GM19397 (cell line): ENCODE measurements around the gene ASCL4.
"Not testable (repeated sequence)": the region's sequence is repeated elsewhere in the genome, so short reads cannot be mapped to it uniquely, and the experiment has no call there.

Experiments used
- ATAC-seq: cut with Tn5 transposase; IDR thresholded peaks from one replicate; pipeline ENCODE4 v1.9.1; 2021; ENCODE audit warnings: mild to moderate bottlenecking, moderate library complexity; ENCODE audit not compliant: unreplicated experiment

The ASCL4 gene, protein sequence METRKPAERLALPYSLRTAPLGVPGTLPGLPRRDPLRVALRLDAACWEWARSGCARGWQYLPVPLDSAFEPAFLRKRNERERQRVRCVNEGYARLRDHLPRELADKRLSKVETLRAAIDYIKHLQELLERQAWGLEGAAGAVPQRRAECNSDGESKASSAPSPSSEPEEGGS

DNA sequence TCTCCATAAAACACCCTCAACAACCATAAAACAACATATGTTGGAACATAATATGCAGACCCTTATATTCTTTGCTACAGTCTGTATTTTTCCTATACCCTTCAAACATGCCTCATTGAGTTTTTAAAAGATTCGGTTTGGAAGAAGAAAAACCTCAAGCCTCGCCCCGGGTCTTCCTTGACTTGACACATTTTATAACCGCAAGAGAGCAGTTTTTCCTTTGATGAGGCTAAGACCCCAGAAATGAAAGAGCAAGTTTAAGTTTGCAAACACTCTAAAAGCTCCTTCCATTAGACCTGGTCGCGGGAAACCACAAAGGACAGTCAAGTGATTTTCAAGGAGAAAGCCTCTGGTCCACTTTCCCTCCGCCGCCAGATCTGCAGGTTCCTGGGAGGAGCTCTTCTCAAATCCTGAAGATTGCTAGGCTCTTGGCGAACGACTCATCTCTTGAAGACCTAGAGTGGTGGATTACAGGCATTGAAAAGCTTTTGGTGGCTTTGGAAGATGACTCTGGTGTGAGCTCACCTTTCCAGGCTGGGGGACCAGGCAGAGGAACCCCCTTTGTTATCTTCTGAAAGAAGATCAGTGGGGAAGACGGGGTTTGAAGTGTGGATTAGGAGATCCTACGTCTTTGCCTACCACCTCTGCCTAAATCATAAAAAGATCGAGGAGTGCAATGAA lies at the start of gene ASCL4:
ASCL4 (plus strand) TSS at position 356 of the 681 bp plus-strand sequence. CDS start 515 bp downstream, outside the sequence.
- ATAC-seq, result no peak

GRCh38 chr12:107727327-107727726 lies 47.2 kb upstream of the ASCL4 start:
- not testable (repeated sequence) for ATAC-seq

DNA sequence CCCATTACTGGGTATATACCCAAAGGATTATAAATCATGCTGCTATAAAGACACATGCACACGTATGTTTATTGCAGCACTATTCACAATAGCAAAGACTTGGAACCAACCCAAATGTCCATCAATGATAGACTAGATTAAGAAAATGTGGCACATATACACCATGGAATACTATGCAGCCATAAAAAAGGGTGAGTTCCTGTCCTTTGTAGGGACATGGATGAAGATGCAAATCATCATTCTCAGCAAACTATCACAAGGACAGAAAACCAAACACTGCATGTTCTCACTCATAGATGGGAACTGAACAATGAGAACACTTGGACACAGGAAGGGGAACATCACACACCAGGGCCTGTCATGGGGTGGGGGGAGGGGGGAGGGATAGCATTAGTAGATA lies 46.8 kb upstream of the ASCL4 start:
- ATAC-seq, result not testable (repeated sequence)

DNA sequence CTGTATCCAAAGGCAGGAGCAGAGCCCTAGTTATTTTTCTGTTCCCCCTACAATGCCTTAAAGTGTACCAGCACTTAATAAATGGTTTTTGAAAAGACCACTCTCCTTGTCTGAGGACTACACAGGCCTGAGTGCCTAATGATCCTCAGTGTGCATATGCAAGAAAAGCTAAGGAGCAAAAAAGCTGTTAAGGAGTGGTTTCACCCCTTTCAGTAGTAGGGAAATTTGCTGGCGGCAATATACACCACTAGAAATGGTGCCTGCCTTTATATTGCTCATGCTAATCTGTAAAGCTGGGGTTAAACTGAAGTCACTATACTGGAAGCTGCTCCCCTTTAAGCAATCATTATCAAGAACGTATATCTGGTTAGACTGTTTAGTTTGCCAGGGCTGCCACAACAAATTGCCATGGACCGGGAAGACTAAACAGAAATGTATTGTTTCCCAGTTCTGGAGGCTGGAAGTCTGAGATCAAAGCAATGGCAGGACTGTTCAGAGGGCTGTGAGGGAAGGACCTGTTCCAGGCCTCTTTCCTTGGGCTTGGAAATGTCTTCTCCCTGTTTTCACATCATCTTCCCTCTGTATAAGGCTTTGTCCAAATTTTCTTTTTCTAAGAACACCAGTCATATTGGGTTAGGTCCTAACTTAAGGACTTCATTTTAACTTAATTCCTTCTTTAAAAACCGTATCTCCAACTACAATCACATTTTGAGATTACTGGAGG lies 43.7 kb upstream of the ASCL4 start:
- no peak for ATAC-seq

GRCh38 chr12:107731366-107731765 lies 43.1 kb upstream of the ASCL4 start:
- ATAC-seq, result no peak

GRCh38 chr12:107732365-107732764 lies 42.1 kb upstream of the ASCL4 start:
- no peak for ATAC-seq

- no peak for ATAC-seq
Observed at GRCh38 chr12:107734139-107734538, 40.4 kb upstream of the ASCL4 start.

- ATAC-seq, result no peak
Observed at GRCh38 chr12:107735763-107736162, 38.7 kb upstream of the ASCL4 start.

DNA sequence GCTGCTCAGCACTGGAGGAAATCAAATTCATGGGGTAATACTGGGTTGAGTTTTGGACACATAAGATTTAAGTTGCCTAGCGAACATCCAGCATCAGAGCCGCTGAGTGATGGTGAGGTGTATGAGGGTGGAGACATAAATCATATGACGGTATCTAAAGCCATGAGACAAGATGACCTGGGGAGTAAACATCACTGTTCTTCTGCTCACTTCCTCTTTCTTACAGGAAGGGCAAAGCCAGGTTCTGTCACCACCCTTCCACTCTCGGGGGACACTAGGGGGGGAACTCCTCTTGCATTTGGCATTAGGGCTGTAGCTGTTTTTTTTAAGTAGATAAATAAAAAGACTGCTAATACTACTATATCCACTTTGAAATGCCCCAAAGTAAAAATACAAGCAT lies 37.6 kb upstream of the ASCL4 start:
- peak; percentile 86 for ATAC-seq

- ATAC-seq, result no peak
Observed at GRCh38 chr12:107748472-107748871, 26.0 kb upstream of the ASCL4 start.

GRCh38 chr12:107749083-107749482 lies 25.4 kb upstream of the ASCL4 start:
- no peak for ATAC-seq

- no peak for ATAC-seq
Observed at GRCh38 chr12:107759410-107759809, 15.1 kb upstream of the ASCL4 start.

DNA sequence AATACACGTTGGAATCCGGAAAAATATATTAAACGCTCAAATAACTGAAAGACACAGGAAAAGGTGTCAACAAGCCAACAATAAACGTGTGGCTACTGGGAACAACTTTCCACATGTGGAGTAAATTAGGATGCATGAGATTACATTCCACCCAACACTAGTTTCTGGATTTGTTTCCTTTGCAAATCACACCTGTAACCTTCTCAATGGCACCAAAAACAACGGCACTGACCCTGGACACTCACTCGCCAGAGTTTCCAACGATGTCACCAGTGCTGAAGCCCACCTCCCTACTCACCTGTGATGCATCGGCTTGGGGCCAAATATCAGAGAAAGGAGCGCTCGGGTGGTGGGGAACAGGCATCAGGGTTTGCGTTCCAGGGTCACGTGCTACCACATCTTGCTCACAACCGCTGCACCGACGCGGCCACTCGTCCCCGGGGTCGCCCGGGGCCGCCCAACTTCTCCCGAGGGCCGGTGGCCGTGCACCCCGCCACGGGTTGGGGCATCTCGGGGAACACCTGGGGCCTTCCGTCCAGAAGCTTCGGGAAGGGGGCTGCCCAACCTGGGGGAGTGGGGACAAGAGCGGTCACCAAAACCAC lies 14.2 kb upstream of the ASCL4 start:
- ATAC-seq, result peak; percentile 16

- peak; percentile 91 for ATAC-seq
Observed at GRCh38 chr12:107760809-107761501, 13.5 kb upstream of the ASCL4 start, which contains the start of gene PRDM4. Gene PRDM4 (minus strand): TSS chr12:107761137. CDS start chr12:107760515, 622 bp downstream.

GRCh38 chr12:107761502-107761904 lies 13.0 kb upstream of the ASCL4 start:
- no peak for ATAC-seq

GRCh38 chr12:107762874-107763273 lies 11.6 kb upstream of the ASCL4 start:
- no peak for ATAC-seq

GRCh38 chr12:107764626-107765025 lies 9.9 kb upstream of the ASCL4 start:
- no peak for ATAC-seq

DNA sequence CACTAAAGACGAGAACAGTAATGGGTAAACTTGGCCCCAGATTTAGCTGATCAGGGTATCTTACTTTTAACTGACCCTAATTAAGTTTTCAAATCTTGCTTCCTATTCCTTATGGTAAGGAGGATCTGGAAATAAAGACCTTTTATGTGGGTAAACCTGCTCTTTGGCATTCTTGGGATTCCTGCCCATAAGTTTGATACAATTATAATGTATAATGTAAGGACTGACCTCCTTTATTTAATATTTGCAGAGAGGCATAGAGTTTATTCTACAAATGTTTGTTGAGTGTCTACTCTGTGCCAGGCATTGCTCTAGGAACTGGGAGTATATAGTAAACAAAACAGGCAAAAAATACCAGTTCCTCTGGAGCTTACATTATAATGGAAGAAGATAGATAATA lies 9.2 kb upstream of the ASCL4 start:
- no peak for ATAC-seq

GRCh38 chr12:107767466-107767865 lies 7.0 kb upstream of the ASCL4 start:
- no peak for ATAC-seq

- no peak for ATAC-seq
Observed at GRCh38 chr12:107775093-107775721, 703 bp downstream of the ASCL4 start.
